Left ventricle myocardium inferior (tissue), 1 donor: ENCODE results near the gene SCYL1. TPM values are rescaled to one million over a fixed set of nuclear protein-coding genes. Genes with fewer than 3 reads are reported as not detected.
"Not testable (repeated sequence)": the region's sequence is repeated elsewhere in the genome, so short reads cannot be mapped to it uniquely, and the experiment has no call there.

Experiments
- DNase-seq: peaks from one replicate; pipeline ENCODE4 v3.0.0-alpha.2; 2020
- H3K27ac ChIP-seq: fragments of 200-600 bp; replicated peaks from 2 replicates; pipeline ENCODE4 v1.8.0; 2021
- H3K27me3 ChIP-seq: fragments of 200-600 bp; 2 replicates; pipeline ENCODE4 v1.8.0; 2021; ENCODE audit warnings: low read depth
- H3K36me3 ChIP-seq: fragments of 200-600 bp; 2 replicates; pipeline ENCODE4 v1.8.0; 2021
- H3K4me1 ChIP-seq: fragments of 200-600 bp; 2 replicates; pipeline ENCODE4 v1.8.0; 2021
- H3K4me3 ChIP-seq: fragments of 200-600 bp; 2 replicates; pipeline ENCODE4 v1.8.0; 2021; ENCODE audit warnings: mild to moderate bottlenecking, moderate library complexity
- H3K9me3 ChIP-seq: fragments of 200-600 bp; replicated peaks from 2 replicates; pipeline ENCODE4 v1.8.0; 2021
- CTCF ChIP-seq: fragments of 200-600 bp; IDR thresholded peaks from 2 replicates; pipeline ENCODE4 v1.8.0; 2021; ENCODE audit warnings: antibody characterized with exemption, mild to moderate bottlenecking, borderline replicate concordance
- intact Hi-C: fragments of 100-400 bp; cut with micrococcal nuclease; formaldehyde crosslinking; loops from one replicate; pipeline ENCODE4 v1.11.0; 2022
- total RNA-seq: library from RNA; stranded (reverse); fragmentation: NEBNext Ultra II Directional; extraction: Animal tissue kit (Norgen Biotek cat#: 25700); gene quantifications from one replicate; pipeline ENCODE4 v1.2.1, GENCODE V29; 2021
- donor health status: DM: no; HTN: yes; CAD: no; lungs with severe emphysema.

The SCYL1 gene
- total RNA-seq, 1 donor from 2014 or later = 60.2 TPM

- H3K27me3 ChIP-seq = no peaks in the 10 kb centered on the region
Observed at GRCh38 chr11:65559951-65560537, 35.2 kb downstream of the SCYL1 start.

GRCh38 chr11:65560555-65561418 is 35.9 kb downstream of the SCYL1 start:
- Histone ChIP-seq H3K27me3 (no peaks in the 10 kb centered on the region), H3K4me1 (peaks cover 51% of the 10 kb centered on the region), H3K36me3 (no peaks in the 10 kb centered on the region), H3K9me3 (no peaks in the 10 kb centered on the region), H3K27ac (peak overlapping the region; percentile 99), H3K4me3 (no peak overlapping the region)
- DNase-seq = peak; percentile 70
- intact Hi-C loops = no loop called here
- TF ChIP-seq CTCF = no peak

More at GRCh38 chr11:65559951-65560537, 35.2 kb downstream of the SCYL1 start:
- DNase-seq = no peak
- H3K27ac ChIP-seq = peak overlapping the region; percentile 99
- no peaks in the 10 kb centered on the region for H3K36me3 ChIP-seq
- no peak for TF ChIP-seq CTCF
- intact Hi-C loops = no loop called here
- no peak overlapping the region for H3K4me3 ChIP-seq
- peaks cover 58% of the 10 kb centered on the region for H3K4me1 ChIP-seq
- no peaks in the 10 kb centered on the region for H3K9me3 ChIP-seq

GRCh38 chr11:65562020-65562419 is 37.1 kb downstream of the SCYL1 start:
- no peaks in the 10 kb centered on the region for H3K27me3 ChIP-seq
- H3K4me1 ChIP-seq = peaks cover 38% of the 10 kb centered on the region
- no peaks in the 10 kb centered on the region for H3K36me3 ChIP-seq
- no peak overlapping the region for H3K27ac ChIP-seq
- intact Hi-C loops = no loop called here
- no peak for DNase-seq
- no peaks in the 10 kb centered on the region for H3K9me3 ChIP-seq
- no peak overlapping the region for H3K4me3 ChIP-seq
- TF ChIP-seq CTCF = no peak

- H3K9me3 ChIP-seq = no peaks in the 10 kb centered on the region
- H3K4me3 ChIP-seq = no peak overlapping the region
- no peak for DNase-seq
- no peaks in the 10 kb centered on the region for H3K36me3 ChIP-seq
- no peaks in the 10 kb centered on the region for H3K27me3 ChIP-seq
- TF ChIP-seq CTCF = no peak
- intact Hi-C loops = no loop called here
- peaks cover 36% of the 10 kb centered on the region for H3K4me1 ChIP-seq
- no peak overlapping the region for H3K27ac ChIP-seq
Observed at GRCh38 chr11:65562788-65563187, 37.9 kb downstream of the SCYL1 start.

GRCh38 chr11:65563601-65564000 is 38.7 kb downstream of the SCYL1 start:
- Histone ChIP-seq H3K27ac (no peak overlapping the region), H3K4me1 (peaks cover 39% of the 10 kb centered on the region), H3K27me3 (no peaks in the 10 kb centered on the region), H3K9me3 (no peaks in the 10 kb centered on the region), H3K4me3 (no peak overlapping the region), H3K36me3 (peaks cover under 1% of the 10 kb centered on the region)
- no peak for TF ChIP-seq CTCF
- intact Hi-C loops = no loop called here
- no peak for DNase-seq

- H3K27me3 ChIP-seq, DNase-seq, intact Hi-C loops, H3K9me3 ChIP-seq, H3K4me3 ChIP-seq, H3K36me3 ChIP-seq, H3K27ac ChIP-seq: not testable (repeated sequence)
- H3K4me1 ChIP-seq = peaks cover 39% of the 10 kb centered on the region
Observed at GRCh38 chr11:65564879-65565559, 40.1 kb downstream of the SCYL1 start.
